HEK293T (cell line): ENCODE measurements around the gene LRP1-AS.

Experiments
- ARNT ChIP-seq: fragments of 450-650 bp; IDR thresholded peaks from 2 replicates; pipeline ENCODE4 v1.6.1; 2017; ENCODE audit warnings: mild to moderate bottlenecking
- BHLHE40 ChIP-seq: fragments of 450-650 bp; IDR thresholded peaks from 2 replicates; pipeline ENCODE4 v1.6.1; 2016; ENCODE audit warnings: mild to moderate bottlenecking, moderate library complexity, borderline replicate concordance
- ELF4 ChIP-seq: fragments of 450-650 bp; IDR thresholded peaks from 2 replicates; pipeline ENCODE4 v1.6.1; 2017; ENCODE audit warnings: antibody characterized with exemption
- FOXA1 ChIP-seq: fragments of 450-650 bp; IDR thresholded peaks from 2 replicates; pipeline ENCODE4 v1.6.1; 2016; ENCODE audit warnings: mild to moderate bottlenecking
- FOXK2 ChIP-seq: fragments of 450-650 bp; IDR thresholded peaks from 2 replicates; pipeline ENCODE4 v1.6.1; 2016; ENCODE audit warnings: mild to moderate bottlenecking
- FOXM1 ChIP-seq: fragments of 450-650 bp; IDR thresholded peaks from 2 replicates; pipeline ENCODE4 v1.6.1; 2017; ENCODE audit warnings: mild to moderate bottlenecking, borderline replicate concordance
- L3MBTL2 ChIP-seq: fragments of 450-650 bp; conservative IDR thresholded peaks from 2 replicates; pipeline ENCODE4 v1.6.1; 2016; ENCODE audit warnings: mild to moderate bottlenecking
- SP1 ChIP-seq: fragments of 450-650 bp; IDR thresholded peaks from 2 replicates; pipeline ENCODE4 v1.6.1; 2017
- ZNF384 ChIP-seq: fragments of 450-650 bp; IDR thresholded peaks from 2 replicates; pipeline ENCODE4 v1.6.1; 2016
- TF ChIP-seq, protein P1 (sequence below): fragments of 450-650 bp; IDR thresholded peaks from 2 replicates; pipeline ENCODE4 v1.6.1; 2016

- TF ChIP-seq FOXM1 = no peak
- TF ChIP-seq FOXA1 = no peak
- TF ChIP-seq, protein P1, sequence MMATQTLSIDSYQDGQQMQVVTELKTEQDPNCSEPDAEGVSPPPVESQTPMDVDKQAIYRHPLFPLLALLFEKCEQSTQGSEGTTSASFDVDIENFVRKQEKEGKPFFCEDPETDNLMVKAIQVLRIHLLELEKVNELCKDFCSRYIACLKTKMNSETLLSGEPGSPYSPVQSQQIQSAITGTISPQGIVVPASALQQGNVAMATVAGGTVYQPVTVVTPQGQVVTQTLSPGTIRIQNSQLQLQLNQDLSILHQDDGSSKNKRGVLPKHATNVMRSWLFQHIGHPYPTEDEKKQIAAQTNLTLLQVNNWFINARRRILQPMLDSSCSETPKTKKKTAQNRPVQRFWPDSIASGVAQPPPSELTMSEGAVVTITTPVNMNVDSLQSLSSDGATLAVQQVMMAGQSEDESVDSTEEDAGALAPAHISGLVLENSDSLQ = no peak
- TF ChIP-seq SP1 = no peak
- no peak for TF ChIP-seq FOXK2
- TF ChIP-seq BHLHE40 = no peak
- TF ChIP-seq ARNT = no peak
- TF ChIP-seq ZNF384 = no peak
- no peak for TF ChIP-seq L3MBTL2
- TF ChIP-seq ELF4 = no peak
Observed at GRCh38 chr12:57170927-57171326, 23.5 kb upstream of the LRP1-AS start.
